ENCODE measurements around the gene LYRM9.

- TF ChIP-seq CTCF (IDR thresholded peaks at IDR 0.05; ENCODE audit: low read depth, low read length, poor library complexity, severe bottlenecking) (no peak), EZH2phosphoT487 (IDR thresholded peaks at IDR 0.05; ENCODE audit: borderline replicate concordance, low read length) (no peak)
Measured at GRCh38 chr17:27919079-27919478, 25.9 kb upstream of the LYRM9 start.
